Stimulated activated CD4-positive, alpha-beta T cell treated with anti-CD3 and anti-CD28 coated beads, Interleukin-15, amount 100 ng/mL, for 1 hour (primary cell): ENCODE results near the gene SCIMP.
"Not testable (repeated sequence)": the region's sequence is repeated elsewhere in the genome, so short reads cannot be mapped to it uniquely, and the experiment has no call there.

Source experiments
- DNase-seq, 2 donors: peaks; one replicate each; pipeline ENCODE4 v3.0.0-alpha.2; 2020; ENCODE audit warnings: low read depth in 1 of 2, low spot score in 1 of 2

Gene SCIMP

GRCh38 chr17:5238333-5238732 lies 3.7 kb upstream of the SCIMP start:
- DNase-seq, result no peak

GRCh38 chr17:5237541-5238016 lies 2.9 kb upstream of the SCIMP start:
- DNase-seq, result no peak

- no peak for DNase-seq
Observed at GRCh38 chr17:5236938-5237540, 2.4 kb upstream of the SCIMP start.

- DNase-seq, result not testable (repeated sequence)
Observed at GRCh38 chr17:5233492-5233891, 1.2 kb downstream of the SCIMP start.

GRCh38 chr17:5226940-5227878 lies 7.5 kb downstream of the SCIMP start:
- DNase-seq, result no peak

GRCh38 chr17:5225668-5226457 lies 8.8 kb downstream of the SCIMP start:
- DNase-seq, result no peak

GRCh38 chr17:5221912-5222311 lies 12.7 kb downstream of the SCIMP start:
- DNase-seq, result not testable (repeated sequence)

GRCh38 chr17:5220074-5220473 lies 14.6 kb downstream of the SCIMP start:
- DNase-seq, result no peak

- no peak for DNase-seq
Observed at GRCh38 chr17:5219536-5219935, 15.1 kb downstream of the SCIMP start.

- DNase-seq, result not testable (repeated sequence)
Observed at GRCh38 chr17:5217562-5217961, 17.1 kb downstream of the SCIMP start.

GRCh38 chr17:5211458-5211857 lies 23.2 kb downstream of the SCIMP start:
- no peak for DNase-seq

- DNase-seq, result no peak
Observed at GRCh38 chr17:5210614-5211252, 23.9 kb downstream of the SCIMP start.

- DNase-seq, result no peak
Observed at GRCh38 chr17:5210091-5210490, 24.6 kb downstream of the SCIMP start.

- DNase-seq, result no peak
Observed at GRCh38 chr17:5209396-5209795, 25.3 kb downstream of the SCIMP start.

- no peak for DNase-seq
Observed at GRCh38 chr17:5203908-5204294, 30.8 kb downstream of the SCIMP start.

- DNase-seq, result no peak
Observed at GRCh38 chr17:5203178-5203907, 31.3 kb downstream of the SCIMP start.

- no peak for DNase-seq
Observed at GRCh38 chr17:5201011-5201410, 33.6 kb downstream of the SCIMP start.

GRCh38 chr17:5200360-5200759 lies 34.3 kb downstream of the SCIMP start:
- no peak for DNase-seq

GRCh38 chr17:5198472-5198871 lies 36.2 kb downstream of the SCIMP start:
- DNase-seq, result no peak

- no peak for DNase-seq
Observed at GRCh38 chr17:5194346-5194745, 40.3 kb downstream of the SCIMP start.
